ENCODE measurements around the gene NEU1.
A peak's percentile ranks its signal among the peaks of the same experiment; 100 is the strongest.
"Not testable (repeated sequence)": the region's sequence is repeated elsewhere in the genome, so short reads cannot be mapped to it uniquely, and the experiment has no call there.

NEU1 gene

DNA sequence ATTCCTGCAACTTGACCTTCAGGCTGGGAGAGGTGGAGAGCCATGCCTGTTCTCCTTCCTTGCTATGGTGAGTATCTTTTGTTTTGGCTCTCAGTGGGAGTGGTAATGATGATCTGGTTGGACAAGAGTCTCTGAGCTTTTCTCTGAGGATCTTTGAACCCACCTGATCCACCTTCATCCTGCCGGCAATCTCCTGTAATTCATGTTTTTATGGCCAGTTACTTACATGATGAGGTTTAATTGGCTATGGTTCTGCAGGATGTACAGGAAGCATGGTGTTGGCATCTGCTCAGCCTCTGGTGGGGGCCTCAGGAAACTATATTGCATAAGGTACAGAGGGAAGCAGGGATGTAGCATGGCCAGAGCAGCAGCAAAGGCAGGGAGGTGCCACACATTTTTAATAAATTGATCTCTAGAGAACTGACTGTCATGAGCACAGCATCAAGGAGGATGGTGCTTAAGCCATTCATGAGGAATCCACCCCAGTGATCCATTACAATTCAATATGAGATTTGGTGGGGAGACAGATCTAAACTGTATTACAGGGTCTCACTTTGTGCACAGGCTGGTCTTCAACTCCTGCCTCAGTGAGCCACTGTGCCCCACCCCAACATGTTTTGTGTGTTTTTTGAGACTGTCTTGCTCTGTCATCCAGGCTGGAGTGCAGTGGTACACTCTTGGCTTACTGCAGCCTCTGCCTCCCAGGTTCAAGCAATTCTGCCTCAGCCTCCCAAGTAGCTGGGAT is 25.1 kb downstream of the NEU1 start:
- DNase-seq: no peak

DNA sequence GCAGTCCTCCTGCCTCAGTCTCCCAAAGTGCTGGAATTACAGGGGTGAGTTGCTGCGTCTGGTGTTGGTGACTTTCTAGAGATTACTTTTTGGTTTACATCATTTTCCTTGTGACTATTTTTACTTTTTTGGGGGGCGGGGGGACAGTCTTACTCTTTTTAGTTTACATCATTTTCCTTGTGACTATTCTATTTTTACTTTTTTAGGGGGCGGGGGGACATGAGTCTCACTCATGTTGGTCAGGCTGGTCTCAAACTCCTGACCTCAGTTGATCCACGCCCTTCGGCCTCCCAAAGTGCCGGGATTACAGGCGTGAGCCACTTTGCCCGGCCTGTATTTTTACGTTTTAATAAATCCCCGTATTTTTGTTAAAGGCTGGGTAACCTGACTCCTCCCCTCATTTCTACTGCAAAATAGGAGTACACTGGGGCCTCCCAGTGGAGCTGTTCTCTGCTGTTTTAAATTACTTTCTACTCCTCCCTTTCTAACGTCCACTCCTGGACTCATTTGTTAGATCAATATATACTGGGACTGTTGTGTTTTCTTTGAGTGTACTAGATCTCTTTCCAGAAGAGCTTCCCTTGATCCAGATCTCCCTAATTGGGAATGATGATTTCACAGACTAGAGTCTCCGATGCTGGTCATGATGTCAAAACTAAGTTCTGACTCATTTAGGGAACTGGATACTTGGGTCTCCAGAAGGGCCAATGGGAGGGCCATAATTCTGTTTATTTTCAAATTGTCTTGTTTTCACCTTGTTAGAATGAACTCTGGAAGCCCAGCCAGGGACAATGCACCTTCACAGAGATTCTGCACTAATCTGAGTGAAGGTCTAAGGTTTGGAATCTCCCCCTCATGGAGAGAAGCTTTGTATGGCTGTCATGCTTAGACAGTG is 25.9 kb downstream of the NEU1 start:
- DNase-seq: peak; percentile 25

DNA sequence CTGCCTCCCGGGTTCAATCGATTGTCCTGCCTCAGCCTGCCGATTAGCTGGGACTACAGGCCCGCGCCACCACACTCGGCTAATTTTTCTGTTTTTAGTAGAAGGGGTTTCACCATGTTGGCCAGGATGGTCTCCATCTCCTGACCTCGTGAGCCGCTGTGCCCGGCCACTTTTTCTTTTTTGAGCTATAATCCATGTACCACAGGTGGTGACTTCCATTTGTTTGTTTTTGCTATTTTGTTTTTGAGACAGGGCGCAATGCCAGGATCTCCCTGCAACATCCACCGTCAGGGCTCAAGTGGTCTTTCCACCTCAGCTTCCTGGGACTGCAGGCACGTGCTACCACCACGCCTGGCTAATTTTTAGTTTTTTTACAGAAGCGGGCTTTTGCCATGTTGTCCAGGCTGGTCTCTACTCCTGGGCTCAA is 26.6 kb downstream of the NEU1 start:
- DNase-seq: no peak

DNA sequence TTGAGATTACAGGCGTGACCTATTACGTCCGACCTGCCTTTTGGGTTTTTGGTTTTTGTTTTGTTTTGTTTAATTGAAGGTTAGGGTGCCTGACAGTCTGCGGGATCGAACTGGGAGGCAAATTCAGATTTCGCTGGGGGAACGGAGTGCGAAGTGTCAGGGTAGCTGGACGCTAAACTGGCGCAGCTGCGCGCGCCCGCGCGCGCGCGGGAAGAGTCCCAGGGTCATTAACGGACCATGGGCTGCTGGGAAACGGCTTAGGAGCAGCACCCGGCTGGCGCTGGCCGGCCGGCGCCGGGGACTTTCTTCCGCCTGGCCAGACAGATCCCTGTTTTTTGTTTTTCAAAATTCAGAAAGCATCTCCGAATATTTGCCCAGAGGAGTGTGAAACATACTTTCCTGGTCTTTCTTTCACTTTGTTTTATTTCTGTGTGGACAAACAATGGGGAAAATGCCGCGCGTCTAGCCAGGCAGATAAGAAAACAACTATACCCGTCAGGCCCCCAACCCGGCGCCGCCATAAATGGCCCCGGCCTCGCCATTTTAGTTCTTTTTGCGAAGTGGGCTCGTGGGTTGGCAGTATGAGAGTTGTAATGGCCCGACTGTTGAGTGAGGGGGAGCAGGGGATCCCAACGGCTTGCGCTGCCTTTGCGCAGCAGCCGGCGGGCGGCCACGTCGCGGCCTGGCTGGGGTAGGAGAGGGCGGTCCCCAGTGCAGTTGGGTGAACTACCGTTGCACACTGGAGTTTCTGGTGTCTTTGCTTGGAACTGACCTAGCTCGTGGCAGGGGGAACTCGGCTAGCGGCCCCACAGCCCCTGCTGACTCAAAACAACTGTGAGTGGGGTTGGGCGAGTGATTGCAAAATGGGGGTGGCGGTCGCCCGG is 28.0 kb downstream of the NEU1 start:
- DNase-seq: peak; percentile 77

DNA sequence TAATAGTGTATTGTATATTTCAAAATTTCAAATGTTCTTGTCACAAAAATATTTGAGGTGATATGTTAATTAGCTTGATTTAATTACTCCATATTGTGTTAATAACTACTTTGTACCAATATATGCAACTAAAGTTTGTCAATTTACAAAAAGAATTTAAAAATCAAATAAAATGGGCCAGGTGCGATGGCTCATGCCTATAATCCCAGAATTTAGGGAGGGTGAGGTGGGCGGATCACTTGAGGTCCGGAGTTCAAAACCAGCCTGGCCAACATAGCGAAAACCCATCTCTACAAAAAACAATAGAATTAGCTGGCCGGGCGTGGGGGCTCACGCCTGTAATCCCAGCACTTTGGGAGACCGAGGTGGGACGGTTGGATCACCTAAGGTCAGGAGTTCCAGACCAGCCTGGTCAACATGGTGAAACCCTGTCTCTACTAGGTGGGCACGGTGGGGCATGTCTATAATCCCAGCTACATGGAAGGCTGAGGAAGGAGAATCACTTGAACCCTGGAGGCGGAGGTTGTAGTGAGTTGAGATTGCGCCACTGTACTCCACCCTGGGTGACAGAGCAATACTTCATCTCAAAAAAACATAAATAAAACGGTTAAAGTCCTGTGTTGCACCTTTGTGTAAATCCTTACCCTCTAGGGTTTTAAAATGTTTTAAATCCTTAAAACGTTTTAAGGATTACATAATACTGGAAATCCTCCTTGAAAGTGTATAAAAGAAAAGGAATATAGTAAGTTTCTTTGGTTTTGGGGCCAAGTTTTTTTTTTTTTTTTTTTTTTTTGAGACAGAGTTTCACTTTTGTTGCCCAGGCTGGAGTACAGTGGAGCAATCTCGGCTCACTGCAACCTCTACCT is 31.0 kb downstream of the NEU1 start:
- no peak for DNase-seq

DNA sequence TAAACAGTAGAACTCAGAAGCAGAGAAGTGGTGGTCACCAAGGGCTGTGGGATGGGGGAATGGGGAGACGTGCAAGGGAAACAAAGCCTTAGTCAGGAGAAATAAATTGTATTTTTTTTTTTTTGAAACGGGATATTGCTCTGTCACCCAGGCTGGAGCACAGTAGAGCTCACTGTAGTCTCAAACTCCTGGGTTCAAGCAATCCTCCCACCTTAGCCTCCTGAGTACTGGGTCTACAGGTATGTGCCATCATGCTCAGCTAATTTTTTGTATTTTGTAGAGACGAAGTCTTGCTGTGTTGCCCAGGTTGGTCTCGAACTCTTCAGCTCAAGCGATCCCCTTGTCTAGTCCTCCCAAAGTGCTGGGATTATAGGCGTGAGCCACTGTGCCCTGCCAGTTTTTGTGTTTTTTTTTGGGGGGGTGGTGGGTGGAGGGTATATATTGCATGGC is 31.7 kb downstream of the NEU1 start:
- DNase-seq: no peak

DNA sequence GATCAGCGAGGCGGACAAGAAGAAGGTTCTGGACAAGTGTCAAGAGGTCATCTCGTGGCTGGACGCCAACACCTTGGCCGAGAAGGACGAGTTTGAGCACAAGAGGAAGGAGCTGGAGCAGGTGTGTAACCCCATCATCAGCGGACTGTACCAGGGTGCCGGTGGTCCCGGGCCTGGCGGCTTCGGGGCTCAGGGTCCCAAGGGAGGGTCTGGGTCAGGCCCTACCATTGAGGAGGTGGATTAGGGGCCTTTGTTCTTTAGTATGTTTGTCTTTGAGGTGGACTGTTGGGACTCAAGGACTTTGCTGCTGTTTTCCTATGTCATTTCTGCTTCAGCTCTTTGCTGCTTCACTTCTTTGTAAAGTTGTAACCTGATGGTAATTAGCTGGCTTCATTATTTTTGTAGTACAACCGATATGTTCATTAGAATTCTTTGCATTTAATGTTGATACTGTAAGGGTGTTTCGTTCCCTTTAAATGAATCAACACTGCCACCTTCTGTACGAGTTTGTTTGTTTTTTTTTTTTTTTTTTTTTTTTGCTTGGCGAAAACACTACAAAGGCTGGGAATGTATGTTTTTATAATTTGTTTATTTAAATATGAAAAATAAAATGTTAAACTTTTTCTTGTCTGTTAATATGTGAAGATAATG is 32.9 kb downstream of the NEU1 start:
- peak; percentile 60 for DNase-seq

DNA sequence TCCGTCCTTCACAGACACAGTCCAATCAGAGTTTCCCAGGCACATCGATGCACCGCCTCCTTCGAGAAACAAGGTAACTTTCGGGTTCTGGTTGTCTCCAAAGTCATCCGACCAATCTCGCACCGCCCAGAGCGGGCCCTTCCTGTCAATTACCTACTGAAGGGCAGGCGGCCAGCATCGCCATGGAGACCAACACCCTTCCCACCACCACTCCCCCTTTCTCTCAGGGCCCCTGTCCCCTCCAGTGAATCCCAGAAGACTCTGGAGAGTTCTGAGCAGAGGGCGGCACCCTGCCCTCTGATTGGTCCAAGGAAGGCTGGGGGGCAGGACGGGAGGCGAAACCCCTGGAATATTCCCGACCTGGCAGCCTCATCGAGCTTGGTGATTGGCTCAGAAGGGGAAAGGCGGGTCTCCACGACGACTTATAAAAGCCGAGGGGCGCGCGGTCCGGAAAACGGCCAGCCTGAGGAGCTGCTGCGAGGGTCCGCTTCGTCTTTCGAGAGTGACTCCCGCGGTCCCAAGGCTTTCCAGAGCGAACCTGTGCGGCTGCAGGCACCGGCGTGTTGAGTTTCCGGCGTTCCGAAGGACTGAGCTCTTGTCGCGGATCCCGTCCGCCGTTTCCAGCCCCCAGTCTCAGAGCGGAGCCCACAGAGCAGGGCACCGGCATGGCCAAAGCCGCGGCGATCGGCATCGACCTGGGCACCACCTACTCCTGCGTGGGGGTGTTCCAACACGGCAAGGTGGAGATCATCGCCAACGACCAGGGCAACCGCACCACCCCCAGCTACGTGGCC is 35.1 kb downstream of the NEU1 start, which contains the start of gene HSPA1B:
Gene HSPA1B, plus strand, starts transcription at position 453 of the 794 bp plus-strand sequence. Its CDS starts 213 bp downstream, at position 666.
- peak; percentile 86 for DNase-seq

DNA sequence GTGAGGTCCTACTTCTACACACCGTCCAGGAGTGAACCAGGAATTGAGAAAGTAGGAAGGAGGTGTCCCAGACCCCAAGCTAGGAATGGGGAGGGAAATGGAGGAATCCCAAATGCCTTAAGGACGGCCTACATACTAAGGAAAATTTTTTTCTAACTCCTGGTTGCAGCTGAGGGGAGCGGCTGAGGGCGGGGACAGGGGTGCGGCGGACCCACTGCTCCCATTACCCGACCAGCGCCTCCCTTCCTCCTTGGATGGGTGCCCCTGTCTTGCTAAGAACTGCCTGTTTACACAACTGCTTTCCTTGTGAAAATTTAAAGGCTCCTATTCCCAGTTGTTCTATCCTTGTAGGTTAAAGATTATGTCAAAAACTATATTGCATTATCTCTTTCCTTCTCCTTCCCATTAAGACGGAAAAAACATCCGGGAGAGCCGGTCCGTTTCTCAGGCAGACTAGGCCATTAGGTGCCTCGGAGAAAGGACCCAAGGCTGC is 35.8 kb downstream of the NEU1 start:
- DNase-seq: no peak

DNA sequence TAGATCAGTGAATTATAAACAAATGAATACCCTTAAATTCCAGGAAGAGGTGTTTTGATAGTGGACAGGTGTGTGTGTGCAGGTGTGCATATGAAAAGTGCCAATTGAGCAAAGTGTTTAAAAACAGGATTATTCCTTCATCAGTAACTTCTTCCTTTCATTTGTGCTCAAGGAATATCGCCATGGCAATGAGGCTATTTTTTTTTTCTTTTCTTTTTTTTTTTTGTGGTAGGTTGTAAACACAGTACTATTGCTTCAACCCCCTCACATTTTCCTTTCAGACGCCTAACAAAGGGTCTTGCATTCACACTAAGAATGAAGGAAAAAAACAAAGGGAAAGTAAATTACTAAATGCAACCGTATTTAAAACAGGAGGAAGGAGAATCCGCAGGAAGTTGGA is 37.1 kb downstream of the NEU1 start:
- DNase-seq: no peak

DNA sequence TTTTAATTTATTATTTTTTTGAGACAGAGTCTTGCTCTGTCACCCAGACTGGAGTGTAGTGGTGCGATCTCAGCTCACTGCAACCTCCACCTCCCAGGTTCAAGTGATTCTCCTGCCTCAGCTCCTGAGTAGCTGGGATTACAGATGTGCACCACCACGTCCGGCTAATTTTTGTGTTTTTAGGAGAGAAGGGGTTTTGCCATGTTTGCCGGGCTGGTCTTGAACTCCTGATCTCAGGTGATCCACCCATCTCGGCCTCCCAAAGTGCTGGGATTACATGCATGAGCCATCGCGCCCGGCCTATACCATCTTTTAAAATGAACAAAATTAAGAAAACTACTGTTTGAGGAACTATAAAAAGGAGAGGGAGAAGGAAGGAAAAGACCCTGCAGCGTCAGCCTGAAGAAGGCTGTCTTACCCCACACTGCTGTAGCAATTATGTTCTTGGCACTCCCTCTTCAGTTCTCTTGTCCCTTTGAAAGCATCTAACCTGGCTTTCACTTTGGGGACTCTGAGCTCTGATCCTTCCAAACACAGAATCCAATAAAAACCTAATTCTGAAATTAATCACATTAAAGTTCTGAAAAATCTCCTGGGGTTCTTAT is 38.9 kb downstream of the NEU1 start:
- DNase-seq: not testable (repeated sequence)

DNA sequence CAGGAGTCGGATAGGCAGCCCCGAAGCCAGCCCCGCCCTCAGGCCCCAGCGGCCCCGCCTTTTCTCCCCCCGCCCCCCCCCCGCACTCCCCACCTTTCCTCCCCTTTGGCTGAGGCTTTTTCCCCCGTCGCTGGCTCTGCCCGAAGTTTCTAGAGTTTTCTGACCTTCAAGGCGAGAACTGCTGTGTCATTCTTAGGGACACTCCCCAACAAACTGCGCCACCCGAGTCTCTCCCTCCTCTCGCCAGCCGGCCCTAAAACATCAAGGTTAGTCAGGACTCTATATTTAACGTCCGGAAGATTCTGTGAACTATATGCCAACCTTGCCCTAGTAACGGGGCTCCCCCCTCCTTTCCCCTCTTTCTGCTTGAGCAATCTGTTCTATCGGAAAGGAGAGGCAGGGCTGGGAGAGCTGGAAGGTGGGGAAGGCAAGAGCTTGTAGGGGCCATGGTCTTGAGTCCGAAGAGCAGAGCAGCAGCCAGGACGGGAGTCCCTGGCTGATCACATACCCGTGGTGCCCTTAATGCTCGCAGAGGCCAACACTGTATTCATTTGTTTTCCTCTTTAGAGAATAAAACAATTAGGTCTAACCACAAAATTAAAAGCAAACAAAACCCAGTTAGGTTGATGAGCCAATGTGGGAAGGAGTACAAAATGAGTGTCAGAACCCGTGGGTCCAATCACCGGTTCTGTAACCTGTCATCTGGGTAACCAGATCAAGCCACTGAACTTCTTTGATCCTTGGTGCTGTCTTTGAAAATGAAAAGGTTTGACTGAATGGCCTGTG is 40.4 kb downstream of the NEU1 start:
- peak; percentile 75 for DNase-seq

DNA sequence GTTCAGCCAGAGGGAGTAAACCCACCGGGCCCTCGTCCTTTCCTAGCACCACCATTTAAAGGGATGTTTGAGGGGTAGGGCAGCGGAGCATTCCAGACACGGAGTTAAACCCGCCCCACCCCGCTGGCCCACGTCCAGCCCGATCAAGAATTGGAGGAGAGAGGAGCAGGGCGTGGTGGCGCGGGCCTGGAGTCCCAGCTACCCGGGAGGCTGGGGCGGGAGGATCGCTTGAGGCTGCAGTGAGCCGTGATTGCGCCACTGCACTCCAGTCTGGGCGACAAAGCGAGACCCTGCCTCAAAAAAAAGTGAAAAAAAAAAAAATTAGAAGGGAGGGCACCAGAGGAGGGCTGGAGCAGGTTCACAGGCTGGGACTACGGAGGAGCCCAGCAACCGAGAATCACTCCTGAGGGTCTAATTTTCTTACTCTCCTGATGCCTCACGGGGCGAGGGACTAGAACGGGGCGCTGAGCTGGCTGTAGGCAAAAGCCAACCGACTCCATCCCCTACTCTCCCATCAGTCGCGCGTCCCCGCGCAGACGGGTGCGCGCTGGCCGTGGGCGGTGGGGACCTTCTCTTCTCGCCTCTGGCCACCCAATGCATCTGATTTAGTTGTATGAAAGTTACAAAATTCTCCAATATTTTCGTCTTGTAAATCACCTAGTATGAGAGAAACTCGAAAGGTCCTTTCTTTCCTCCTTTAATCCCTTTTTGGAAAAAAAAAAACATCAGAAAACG is 41.2 kb downstream of the NEU1 start:
- no peak for DNase-seq

DNA sequence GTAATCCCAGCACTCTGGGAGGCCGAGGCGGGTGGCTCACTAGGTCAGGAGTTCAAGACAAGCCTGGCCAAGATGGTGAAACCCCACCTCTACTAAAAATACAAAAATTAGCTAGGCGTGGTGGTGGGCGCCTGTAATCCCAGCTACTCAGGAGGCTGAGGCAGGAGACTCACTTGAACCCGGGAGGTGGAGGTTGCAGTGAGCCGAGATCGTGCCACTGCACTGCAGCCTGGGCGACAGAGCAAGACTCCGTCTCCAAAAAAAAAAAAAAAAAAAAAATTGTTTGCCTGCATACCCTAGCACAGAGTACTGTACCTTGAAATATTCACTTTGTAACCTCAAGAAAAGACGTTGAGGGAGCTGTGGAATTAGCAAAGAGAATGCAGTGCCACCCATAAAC is 42.2 kb downstream of the NEU1 start:
- DNase-seq: not testable (repeated sequence)

DNA sequence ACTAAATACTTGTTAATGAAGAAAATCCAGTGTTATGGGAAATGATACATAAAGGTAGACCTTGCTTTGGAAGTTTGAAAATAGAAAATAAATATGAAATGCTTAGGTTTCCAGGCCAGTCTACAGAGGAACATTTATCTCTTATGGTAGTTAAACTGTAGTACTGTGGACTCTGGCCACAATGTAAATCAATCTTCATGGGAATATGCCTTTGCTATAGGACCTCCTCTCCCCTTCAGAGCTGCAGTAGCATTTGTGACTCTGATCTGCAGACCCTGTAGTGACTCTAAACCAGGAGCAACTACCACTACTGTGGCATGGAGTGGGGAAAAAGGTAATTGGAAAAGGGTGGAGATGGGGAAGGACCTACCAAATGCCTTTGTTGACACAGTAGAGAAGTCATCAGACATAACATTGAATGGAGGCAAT is 42.7 kb downstream of the NEU1 start:
- no peak for DNase-seq

DNA sequence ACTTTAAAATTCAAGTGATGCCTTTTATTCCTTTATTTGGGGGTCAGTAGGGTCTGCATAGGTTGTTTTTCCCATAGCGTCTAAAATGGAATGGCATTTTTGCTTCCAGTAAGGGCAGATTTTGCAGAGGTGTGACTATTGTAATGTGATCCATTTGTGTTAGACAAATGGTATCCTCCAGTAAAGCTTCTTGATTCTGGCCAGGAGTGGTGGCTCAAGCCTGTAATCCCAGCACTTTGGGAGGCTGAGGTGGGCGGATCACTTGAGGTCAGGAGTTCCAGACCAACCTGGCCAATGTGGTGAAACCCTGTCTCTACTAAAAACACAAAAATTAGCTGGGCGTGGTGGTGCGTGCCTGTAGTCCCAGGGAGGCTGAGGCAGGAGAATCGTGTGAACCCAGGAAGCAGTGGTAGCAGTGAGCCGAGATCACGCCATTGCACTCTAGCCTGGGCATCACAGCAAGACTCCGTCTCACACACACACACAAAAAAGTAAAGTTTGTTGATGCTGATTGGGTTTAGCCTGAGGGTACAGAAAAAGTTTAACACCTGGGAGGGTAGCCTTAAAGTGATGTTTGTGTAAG is 44.6 kb downstream of the NEU1 start:
- DNase-seq: not testable (repeated sequence)

DNA sequence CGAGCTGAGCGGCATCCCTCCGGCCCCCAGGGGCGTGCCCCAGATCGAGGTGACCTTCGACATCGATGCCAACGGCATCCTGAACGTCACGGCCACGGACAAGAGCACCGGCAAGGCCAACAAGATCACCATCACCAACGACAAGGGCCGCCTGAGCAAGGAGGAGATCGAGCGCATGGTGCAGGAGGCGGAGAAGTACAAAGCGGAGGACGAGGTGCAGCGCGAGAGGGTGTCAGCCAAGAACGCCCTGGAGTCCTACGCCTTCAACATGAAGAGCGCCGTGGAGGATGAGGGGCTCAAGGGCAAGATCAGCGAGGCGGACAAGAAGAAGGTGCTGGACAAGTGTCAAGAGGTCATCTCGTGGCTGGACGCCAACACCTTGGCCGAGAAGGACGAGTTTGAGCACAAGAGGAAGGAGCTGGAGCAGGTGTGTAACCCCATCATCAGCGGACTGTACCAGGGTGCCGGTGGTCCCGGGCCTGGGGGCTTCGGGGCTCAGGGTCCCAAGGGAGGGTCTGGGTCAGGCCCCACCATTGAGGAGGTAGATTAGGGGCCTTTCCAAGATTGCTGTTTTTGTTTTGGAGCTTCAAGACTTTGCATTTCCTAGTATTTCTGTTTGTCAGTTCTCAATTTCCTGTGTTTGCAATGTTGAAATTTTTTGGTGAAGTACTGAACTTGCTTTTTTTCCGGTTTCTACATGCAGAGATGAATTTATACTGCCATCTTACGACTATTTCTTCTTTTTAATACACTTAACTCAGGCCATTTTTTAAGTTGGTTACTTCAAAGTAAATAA is 45.3 kb downstream of the NEU1 start:
- DNase-seq: peak; percentile 68
